HG03575 (cell line): ENCODE data around the gene RAB27A.

Experiments used
- ATAC-seq: cut with Tn5 transposase; IDR thresholded peaks from one replicate; pipeline ENCODE4 v1.9.1; 2021; ENCODE audit not compliant: unreplicated experiment, insufficient number of reproducible peaks, low FRiP score; ENCODE audit errors: extremely low read depth

RAB27A gene

DNA sequence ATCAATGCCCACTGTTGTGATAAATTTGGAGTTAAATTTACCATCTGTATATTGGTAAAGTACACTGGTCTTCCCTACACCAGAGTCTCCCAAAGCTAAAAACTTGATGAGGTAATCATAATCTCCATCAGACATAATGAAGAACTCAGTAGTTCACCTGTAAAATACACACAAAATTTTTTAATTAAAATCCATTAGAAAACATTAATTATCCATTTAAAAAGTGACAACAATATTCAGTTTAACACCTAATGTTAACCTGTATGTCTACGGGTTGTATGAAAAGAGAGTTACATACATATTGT, 54.9 kb downstream of the RAB27A start:
- no peak for ATAC-seq

- ATAC-seq = no peak
Observed at GRCh38 chr15:55234104-55234799, 55.4 kb downstream of the RAB27A start.

GRCh38 chr15:55231455-55231854, 58.2 kb downstream of the RAB27A start:
- ATAC-seq = no peak

- ATAC-seq = no peak
Observed at GRCh38 chr15:55230953-55231352, 58.7 kb downstream of the RAB27A start.

- ATAC-seq = no peak
Observed at GRCh38 chr15:55230051-55230670, 59.5 kb downstream of the RAB27A start.

- no peak for ATAC-seq
Observed at GRCh38 chr15:55226127-55226526, 63.5 kb downstream of the RAB27A start.

DNA sequence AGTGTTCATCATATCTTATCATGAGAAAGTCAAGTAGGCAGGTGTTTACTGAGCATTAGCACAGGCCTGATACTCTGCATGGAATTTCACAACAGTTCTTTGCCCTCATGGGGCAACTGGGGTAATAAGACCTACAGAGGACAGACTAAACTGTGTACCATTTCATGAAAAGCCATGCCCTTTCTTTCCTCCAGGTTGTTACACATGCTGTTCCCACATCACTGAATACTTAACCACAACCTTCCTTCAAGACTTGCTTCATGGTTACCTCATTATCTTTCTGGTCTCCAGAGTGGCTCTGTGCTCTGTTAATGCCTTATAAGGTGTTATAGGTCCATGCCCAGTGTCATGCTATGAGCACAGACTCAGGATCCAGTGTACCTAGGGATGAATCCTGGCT, 64.7 kb downstream of the RAB27A start:
- ATAC-seq = no peak

GRCh38 chr15:55222588-55222987, 67.0 kb downstream of the RAB27A start:
- peak; percentile 40 for ATAC-seq

GRCh38 chr15:55221090-55222011, 68.3 kb downstream of the RAB27A start:
- ATAC-seq = no peak

DNA sequence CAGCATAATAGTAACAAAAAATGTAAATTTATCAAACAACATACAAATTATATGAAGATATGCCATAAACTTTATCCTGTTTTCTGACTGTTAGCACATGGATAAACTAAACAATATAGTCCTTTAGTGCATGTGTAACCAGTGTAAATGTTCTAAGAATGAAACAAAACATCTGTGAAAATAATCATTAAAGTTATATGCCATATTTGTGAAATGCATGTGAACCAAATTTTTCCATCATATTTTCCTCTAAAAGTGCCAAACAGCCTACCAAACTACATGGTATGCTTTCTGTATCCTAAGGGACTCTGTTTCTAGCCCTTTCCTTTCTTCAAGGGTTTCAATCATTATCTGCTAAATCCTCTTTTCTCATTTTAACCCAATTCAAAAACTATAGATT, 69.0 kb downstream of the RAB27A start:
- no peak for ATAC-seq

DNA sequence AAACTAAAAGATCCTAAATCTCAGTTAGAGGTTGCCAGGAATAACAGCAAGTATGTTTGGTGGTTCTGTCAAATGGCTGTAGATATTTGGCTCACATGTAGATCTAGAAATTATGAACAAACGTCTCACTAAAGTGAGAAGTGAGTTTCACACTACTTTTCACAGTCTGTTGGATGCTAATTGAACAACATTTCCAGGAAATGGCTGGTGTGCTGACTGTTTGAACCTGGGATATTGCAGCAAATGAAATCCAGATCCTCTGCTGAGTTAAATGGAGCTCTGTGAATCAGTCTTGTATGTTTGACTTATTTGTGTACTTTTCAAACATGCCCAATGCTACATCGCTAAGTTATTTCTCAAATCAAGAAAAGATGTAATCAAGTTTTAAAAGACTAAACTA, 71.6 kb downstream of the RAB27A start:
- no peak for ATAC-seq

DNA sequence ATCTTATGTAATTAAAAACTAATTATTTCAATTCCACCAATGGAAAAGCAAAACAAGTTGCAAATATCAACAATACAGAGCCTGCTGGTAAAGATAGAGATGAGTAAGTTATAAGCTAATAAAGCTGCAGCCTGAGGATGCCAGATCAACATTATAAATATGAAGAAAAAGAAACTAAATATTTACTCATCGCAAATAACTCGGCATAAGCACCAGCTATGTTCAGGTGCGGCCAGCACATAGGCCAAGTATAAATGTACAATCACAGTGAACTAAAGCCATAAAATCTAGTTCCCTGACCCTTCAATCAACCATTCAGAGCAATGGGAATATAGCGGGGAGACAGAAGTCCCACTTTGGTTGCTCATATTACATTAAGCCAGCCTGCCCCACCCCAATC, 85.1 kb downstream of the RAB27A start:
- no peak for ATAC-seq

GRCh38 chr15:55202206-55202605, 87.4 kb downstream of the RAB27A start:
- no peak for ATAC-seq

DNA sequence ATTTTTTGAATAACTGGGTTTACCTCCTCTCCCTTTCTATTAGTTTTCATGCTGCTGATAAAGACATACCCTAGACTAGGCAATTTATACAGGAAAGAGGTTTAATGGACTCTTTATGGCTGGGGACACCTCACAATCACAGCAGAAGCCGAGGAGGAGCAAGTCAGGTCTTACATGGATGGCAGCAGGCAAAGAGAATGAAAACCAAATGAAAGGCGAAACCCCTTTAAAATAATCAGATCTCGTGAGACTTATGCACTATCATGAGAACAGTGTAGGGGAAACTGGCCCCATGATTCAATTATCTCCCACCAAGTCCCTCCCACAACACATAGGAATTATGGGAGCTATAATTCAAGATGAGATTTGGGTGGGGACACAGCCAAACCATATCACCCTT, 90.9 kb downstream of the RAB27A start:
- no peak for ATAC-seq

GRCh38 chr15:55197719-55198118, 91.9 kb downstream of the RAB27A start:
- no peak for ATAC-seq

GRCh38 chr15:55197362-55197705, 92.3 kb downstream of the RAB27A start:
- no peak for ATAC-seq

DNA sequence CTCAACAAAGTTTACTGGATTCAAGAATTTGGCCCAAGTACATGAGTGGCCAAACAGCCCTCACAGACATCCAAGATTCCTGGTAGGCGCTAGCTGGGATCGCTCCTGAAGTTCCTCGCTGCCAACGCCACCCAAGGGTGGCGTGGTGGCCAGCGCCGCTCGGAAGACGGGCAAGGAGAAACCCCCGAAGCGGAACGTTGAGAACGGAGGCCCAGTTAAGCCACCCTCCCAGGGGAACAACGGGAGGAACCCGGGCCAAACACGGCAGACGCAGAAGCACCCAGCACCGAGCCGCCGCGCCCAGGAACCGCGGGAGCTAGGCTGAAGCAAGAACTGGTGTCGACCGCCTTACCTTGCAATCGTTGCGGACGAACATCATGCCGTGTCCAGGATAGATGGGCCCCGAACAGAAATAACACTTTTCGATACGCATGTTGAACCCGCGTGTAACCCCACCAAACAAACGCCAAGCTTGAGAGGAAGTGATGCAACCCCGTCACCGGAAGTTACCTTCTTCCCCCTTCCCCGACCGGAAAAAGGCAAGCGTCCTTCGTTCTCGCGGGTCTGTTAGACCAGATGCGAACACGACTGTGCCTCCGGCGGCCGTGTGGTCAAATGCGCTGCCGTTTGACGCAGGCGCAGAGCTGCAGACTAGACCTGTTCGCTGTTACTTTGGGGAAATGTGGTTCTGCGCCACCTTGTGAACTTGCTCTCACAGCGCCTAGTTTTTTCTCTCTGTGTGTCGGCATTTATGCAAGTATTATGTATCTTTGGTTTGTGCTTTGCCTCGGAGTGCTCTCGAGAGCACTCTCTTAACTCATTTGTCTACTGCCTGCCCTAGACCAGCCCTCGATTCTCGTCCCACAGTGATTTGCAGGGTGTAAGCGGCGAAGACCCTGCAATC, 92.9 kb downstream of the RAB27A start, which contains the start of gene RSL24D1:
TSS of gene RSL24D1 (minus strand) at position 484 of the 904 bp plus-strand sequence. CDS start at position 433, 51 bp downstream.
- ATAC-seq = peak; percentile 85

GRCh38 chr15:55195996-55196395, 93.6 kb downstream of the RAB27A start:
- no peak for ATAC-seq

DNA sequence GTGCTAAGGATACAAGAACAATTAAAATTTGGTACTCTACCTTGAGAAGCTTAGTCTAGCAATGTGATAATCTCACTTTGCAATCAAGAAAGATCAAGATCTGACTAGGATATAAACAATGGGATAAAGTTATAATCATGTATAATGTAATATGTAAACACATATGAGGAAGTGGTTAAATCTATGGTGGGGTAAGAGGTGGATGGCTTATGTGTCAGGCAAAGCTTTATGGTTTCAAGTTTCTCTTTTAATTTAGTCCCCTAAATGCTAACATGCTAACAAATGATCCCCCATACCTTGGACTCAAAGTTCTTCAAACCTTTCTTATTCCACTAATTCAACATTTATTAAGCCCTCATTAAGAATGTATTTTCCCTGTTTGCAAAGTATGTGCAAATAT, 95.4 kb downstream of the RAB27A start:
- no peak for ATAC-seq
